ENCODE data around the gene CEP70. TPM values are rescaled to one million over a fixed set of nuclear protein-coding genes. Genes with fewer than 3 reads are reported as not detected.
"Not testable (repeated sequence)": the region's sequence is repeated elsewhere in the genome, so short reads cannot be mapped to it uniquely, and the experiment has no call there.

Gene CEP70
- total RNA-seq, 2 experiments from 2014 or later = 10.0 to 11.2 TPM

DNA sequence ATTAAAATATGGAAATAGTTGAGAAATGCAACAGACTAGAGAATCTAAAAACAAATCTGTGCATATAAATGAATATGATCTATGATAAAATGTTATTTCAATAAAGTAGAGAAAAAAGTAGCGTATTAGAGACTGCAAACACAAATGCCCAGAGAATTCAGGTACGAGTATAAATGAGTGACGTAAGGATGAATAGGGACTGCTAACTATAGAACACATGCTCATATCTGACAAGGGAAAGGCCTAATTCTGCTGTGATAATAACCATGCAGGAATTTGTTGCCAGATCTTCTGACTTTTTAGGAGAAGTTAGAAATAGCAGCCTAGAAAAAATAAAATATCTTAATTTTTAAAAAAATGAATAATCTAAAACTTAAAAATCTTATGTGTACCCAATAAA is 86.5 kb downstream of the CEP70 start:
- H3K36me3 Mint-ChIP-seq = peaks cover 1% of the 10 kb centered on the region
- no peak overlapping the region for H3K27ac Mint-ChIP-seq
- no peak overlapping the region for H3K4me3 Mint-ChIP-seq
- DNase-seq = no peak
- no peaks in the 10 kb centered on the region for H3K27me3 Mint-ChIP-seq
- H3K4me1 Mint-ChIP-seq = no peaks in the 10 kb centered on the region
- no peaks in the 10 kb centered on the region for H3K9me3 Mint-ChIP-seq

DNA sequence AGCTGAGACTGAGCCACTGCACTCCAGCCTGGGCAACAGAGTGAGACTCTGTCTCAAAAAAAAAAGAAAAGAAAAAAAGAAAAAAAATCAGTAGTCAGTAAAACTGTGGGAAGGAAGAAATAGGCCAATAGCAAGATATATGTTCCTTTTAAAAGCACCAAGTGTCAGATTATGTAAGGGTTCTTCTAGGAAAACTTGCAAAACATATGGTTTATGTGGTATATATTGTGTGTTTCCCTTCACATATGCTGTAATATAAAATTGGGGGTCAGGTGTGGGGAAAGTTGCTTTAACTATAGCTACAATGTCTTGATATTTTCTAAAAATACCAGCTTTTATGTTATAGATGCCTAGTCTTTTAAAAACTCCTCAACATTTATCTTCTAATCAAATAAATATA is 95.1 kb downstream of the CEP70 start:
- Mint-ChIP-seq H3K27ac (no peak overlapping the region), H3K9me3 (no peaks in the 10 kb centered on the region), H3K36me3 (peaks cover 19% of the 10 kb centered on the region), H3K4me3 (no peak overlapping the region), H3K27me3 (no peaks in the 10 kb centered on the region), H3K4me1 (no peaks in the 10 kb centered on the region)
- DNase-seq = no peak

DNA sequence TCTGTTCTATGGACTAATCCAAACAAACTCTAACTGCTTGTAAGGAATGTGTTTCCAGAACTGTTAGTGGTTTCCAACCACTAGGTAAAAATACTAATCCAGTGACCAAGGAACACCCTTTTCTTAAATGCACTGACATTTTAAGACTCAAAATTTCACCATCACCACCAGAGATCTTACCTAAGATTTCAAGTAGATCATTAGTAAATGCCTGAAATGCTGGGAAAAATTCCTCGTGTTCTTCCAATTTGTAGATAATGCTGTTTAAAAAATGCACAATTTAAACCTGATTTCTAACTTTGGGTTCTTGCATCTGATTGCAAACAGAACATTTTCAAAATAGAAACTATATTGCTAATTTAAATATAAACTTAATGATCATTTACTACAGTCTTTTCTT is 96.2 kb downstream of the CEP70 start:
- DNase-seq = no peak
- Mint-ChIP-seq H3K9me3 (no peaks in the 10 kb centered on the region), H3K4me1 (no peaks in the 10 kb centered on the region), H3K27ac (no peak overlapping the region), H3K36me3 (peaks cover 30% of the 10 kb centered on the region), H3K27me3 (no peaks in the 10 kb centered on the region), H3K4me3 (no peak overlapping the region)

GRCh38 chr3:138497021-138497420 is 97.0 kb downstream of the CEP70 start:
- DNase-seq = no peak
- Mint-ChIP-seq H3K4me3 (no peak overlapping the region), H3K9me3 (peaks cover 3% of the 10 kb centered on the region), H3K27me3 (no peaks in the 10 kb centered on the region), H3K36me3 (peaks cover 32% of the 10 kb centered on the region), H3K4me1 (no peaks in the 10 kb centered on the region), H3K27ac (no peak overlapping the region)

DNA sequence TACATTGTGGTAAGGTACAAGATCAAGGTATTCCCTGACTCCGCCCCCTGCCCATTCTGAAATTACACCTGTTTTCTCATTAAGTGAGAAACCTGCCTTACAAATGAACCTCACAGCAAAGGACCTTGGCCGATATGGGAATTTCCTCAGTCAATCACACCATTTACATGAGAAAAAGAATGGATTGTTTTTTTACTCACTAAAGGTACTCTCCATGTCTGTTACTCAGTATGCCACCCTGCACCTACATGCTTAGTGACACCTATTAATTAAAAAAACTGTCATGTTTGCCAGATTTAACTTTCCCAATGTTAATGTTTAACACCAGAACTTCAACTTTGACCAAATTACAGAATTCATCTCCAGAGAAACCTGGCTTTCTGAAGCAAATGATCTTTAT is 97.6 kb downstream of the CEP70 start:
- Mint-ChIP-seq H3K4me3 (no peak overlapping the region), H3K36me3 (peaks cover 33% of the 10 kb centered on the region), H3K9me3 (peaks cover 4% of the 10 kb centered on the region), H3K27me3 (no peaks in the 10 kb centered on the region), H3K27ac (no peak overlapping the region), H3K4me1 (no peaks in the 10 kb centered on the region)
- no peak for DNase-seq

GRCh38 chr3:138495638-138496037 is 98.4 kb downstream of the CEP70 start:
- DNase-seq, H3K27me3 Mint-ChIP-seq, H3K9me3 Mint-ChIP-seq, H3K4me1 Mint-ChIP-seq, H3K27ac Mint-ChIP-seq, H3K4me3 Mint-ChIP-seq: not testable (repeated sequence)
- peaks cover 38% of the 10 kb centered on the region for H3K36me3 Mint-ChIP-seq

GRCh38 chr3:138494607-138494929 is 99.5 kb downstream of the CEP70 start:
- Mint-ChIP-seq H3K36me3 (peaks cover 34% of the 10 kb centered on the region), H3K27ac (no peak overlapping the region), H3K9me3 (peaks cover 17% of the 10 kb centered on the region), H3K27me3 (no peaks in the 10 kb centered on the region), H3K4me1 (no peaks in the 10 kb centered on the region), H3K4me3 (no peak overlapping the region)
- no peak for DNase-seq

- H3K27me3 Mint-ChIP-seq = no peaks in the 10 kb centered on the region
- no peak overlapping the region for H3K27ac Mint-ChIP-seq
- peaks cover 20% of the 10 kb centered on the region for H3K9me3 Mint-ChIP-seq
- no peak overlapping the region for H3K4me3 Mint-ChIP-seq
- no peak for DNase-seq
- no peaks in the 10 kb centered on the region for H3K4me1 Mint-ChIP-seq
- peaks cover 32% of the 10 kb centered on the region for H3K36me3 Mint-ChIP-seq
Measured at GRCh38 chr3:138493804-138494606, 100.1 kb downstream of the CEP70 start.

GRCh38 chr3:138492980-138493675 is 100.9 kb downstream of the CEP70 start:
- peaks cover 36% of the 10 kb centered on the region for H3K36me3 Mint-ChIP-seq
- DNase-seq = no peak
- no peak overlapping the region for H3K27ac Mint-ChIP-seq
- H3K4me3 Mint-ChIP-seq = no peak overlapping the region
- no peaks in the 10 kb centered on the region for H3K4me1 Mint-ChIP-seq
- H3K9me3 Mint-ChIP-seq = peaks cover 24% of the 10 kb centered on the region
- no peaks in the 10 kb centered on the region for H3K27me3 Mint-ChIP-seq

GRCh38 chr3:138491971-138492370 is 102.1 kb downstream of the CEP70 start:
- H3K4me3 Mint-ChIP-seq = no peak overlapping the region
- H3K9me3 Mint-ChIP-seq = peaks cover 32% of the 10 kb centered on the region
- H3K4me1 Mint-ChIP-seq = no peaks in the 10 kb centered on the region
- H3K27ac Mint-ChIP-seq = no peak overlapping the region
- H3K27me3 Mint-ChIP-seq = no peaks in the 10 kb centered on the region
- peaks cover 33% of the 10 kb centered on the region for H3K36me3 Mint-ChIP-seq
- DNase-seq = no peak

DNA sequence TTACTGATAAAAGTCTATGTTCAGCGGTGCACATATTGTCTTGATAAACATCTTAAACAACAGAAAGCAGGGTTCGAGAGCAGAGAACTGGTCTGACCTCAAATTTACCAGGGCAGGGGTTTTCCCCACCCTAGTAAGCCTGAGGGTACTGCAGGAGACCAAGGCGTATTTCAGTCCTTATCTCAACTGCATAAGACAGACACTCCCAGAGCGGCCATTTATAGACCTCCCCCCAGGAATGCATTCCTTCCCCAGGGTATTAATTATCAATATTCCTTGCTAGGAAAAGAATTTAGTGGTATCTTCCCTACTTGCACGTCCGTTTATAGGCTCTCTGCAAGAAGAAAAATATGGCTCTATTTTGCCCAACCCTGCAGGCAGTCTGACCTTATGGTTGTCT is 107.5 kb downstream of the CEP70 start:
- not testable (repeated sequence) for H3K27ac Mint-ChIP-seq, H3K4me3 Mint-ChIP-seq, H3K27me3 Mint-ChIP-seq, DNase-seq, H3K4me1 Mint-ChIP-seq
- H3K36me3 Mint-ChIP-seq = peaks cover 14% of the 10 kb centered on the region
- peaks cover 45% of the 10 kb centered on the region for H3K9me3 Mint-ChIP-seq

DNA sequence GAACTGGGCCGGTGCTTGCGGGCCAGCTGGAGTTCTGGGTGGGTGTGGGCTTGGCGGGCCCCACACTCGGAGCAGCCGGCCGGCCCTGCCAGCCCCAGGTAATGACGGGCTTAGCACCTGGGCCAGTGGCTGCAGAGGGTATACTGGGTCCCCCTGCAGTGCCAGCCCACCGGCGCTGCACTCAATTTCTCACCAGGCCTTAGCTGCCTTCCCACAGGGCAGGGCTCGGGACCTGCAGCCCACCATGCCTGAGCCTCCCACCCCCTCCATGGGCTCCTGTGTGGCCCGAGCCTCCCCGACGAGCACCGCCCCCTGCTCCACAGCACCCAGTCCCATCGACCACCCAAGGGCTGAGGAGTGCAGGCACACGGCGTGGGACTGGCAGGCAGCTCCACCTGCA is 109.4 kb downstream of the CEP70 start:
- not testable (repeated sequence) for H3K27me3 Mint-ChIP-seq, H3K4me3 Mint-ChIP-seq, H3K4me1 Mint-ChIP-seq, H3K27ac Mint-ChIP-seq, DNase-seq
- Mint-ChIP-seq H3K9me3 (peaks cover 33% of the 10 kb centered on the region), H3K36me3 (peaks cover 10% of the 10 kb centered on the region)

- Mint-ChIP-seq H3K27me3 (no peaks in the 10 kb centered on the region), H3K9me3 (peaks cover 2% of the 10 kb centered on the region), H3K4me1 (no peaks in the 10 kb centered on the region), H3K27ac (no peak overlapping the region), H3K4me3 (no peak overlapping the region), H3K36me3 (no peaks in the 10 kb centered on the region)
- peak; percentile 38 for DNase-seq
Measured at GRCh38 chr3:138479438-138479863, 114.6 kb downstream of the CEP70 start.

DNA sequence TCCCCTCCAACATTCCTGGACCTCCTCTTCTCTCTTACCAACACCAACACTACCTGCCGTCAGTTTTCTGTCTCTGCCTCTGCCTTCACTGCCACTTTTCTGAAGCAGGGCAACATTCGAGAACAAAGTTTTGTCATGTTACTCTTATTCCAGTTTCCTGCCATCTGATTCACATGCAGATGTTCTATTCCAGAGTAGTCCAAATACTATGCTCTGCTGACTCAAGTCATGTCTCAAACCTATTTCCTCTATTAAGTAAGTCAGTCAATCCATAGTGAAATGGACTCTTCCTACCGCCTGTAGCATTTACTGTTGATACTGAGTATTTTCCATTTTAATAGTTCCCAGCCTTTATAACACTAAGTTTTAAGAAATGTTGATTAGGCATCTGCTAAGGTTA is 116.3 kb downstream of the CEP70 start:
- H3K36me3 Mint-ChIP-seq = no peaks in the 10 kb centered on the region
- no peak overlapping the region for H3K27ac Mint-ChIP-seq
- no peaks in the 10 kb centered on the region for H3K27me3 Mint-ChIP-seq
- DNase-seq = no peak
- H3K9me3 Mint-ChIP-seq = no peaks in the 10 kb centered on the region
- no peaks in the 10 kb centered on the region for H3K4me1 Mint-ChIP-seq
- no peak overlapping the region for H3K4me3 Mint-ChIP-seq

- no peak for DNase-seq
- H3K27me3 Mint-ChIP-seq = no peaks in the 10 kb centered on the region
- H3K36me3 Mint-ChIP-seq = no peaks in the 10 kb centered on the region
- no peaks in the 10 kb centered on the region for H3K4me1 Mint-ChIP-seq
- H3K4me3 Mint-ChIP-seq = no peak overlapping the region
- H3K27ac Mint-ChIP-seq = no peak overlapping the region
- no peaks in the 10 kb centered on the region for H3K9me3 Mint-ChIP-seq
Measured at GRCh38 chr3:138477120-138477519, 116.9 kb downstream of the CEP70 start.

- H3K9me3 Mint-ChIP-seq = no peaks in the 10 kb centered on the region
- H3K4me3 Mint-ChIP-seq = no peak overlapping the region
- H3K27ac Mint-ChIP-seq = no peak overlapping the region
- H3K4me1 Mint-ChIP-seq = no peaks in the 10 kb centered on the region
- H3K36me3 Mint-ChIP-seq = no peaks in the 10 kb centered on the region
- DNase-seq = no peak
- no peaks in the 10 kb centered on the region for H3K27me3 Mint-ChIP-seq
Measured at GRCh38 chr3:138476526-138476925, 117.5 kb downstream of the CEP70 start.

Data from activated naive CD8-positive, alpha-beta T cell treated with anti-CD3 and anti-CD28 coated beads for 36 hours (primary cell).